Fibroblast of mammary gland (primary cell): ENCODE results near the gene DTYMK.

ENCODE experiments used
- DNase-seq: peaks from one replicate; pipeline ENCODE4 v3.0.0-alpha.2; 2010; ENCODE audit warnings: low read depth
- H3K4me3 ChIP-seq: 2 replicates; pipeline ENCODE4 v1.5.1; 2011; ENCODE audit warnings: low read depth, mild to moderate bottlenecking, low read length, moderate library complexity; ENCODE audit not compliant: control insufficient read depth
- TF ChIP-seq, protein P1 (sequence below): conservative IDR thresholded peaks from 2 replicates; pipeline ENCODE4 v1.5.1; 2011; ENCODE audit warnings: low read depth, low read length, inconsistent platforms; ENCODE audit not compliant: control insufficient read depth, insufficient read depth

The DTYMK gene

DNA sequence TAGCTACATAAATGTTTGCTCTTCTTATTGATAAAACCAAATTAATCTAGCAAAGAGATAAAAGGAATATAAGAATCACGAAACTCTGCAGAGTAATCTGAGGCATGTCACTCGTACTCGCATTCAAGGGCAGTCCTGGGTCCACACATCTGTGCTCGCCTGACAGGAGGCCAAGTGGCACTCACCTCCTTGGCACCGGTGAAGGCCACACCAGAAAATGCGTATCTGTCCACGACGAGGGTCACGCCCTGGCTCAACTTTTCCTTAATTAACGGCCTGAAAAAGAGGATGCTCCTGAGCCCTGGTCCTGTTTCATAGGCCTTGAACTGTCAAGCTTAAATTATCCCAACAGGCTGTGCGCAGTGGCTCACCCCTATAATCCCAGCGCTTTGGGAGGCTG, 6.6 kb downstream of the DTYMK start:
- no peak overlapping the region for H3K4me3 ChIP-seq
- TF ChIP-seq, protein P1, sequence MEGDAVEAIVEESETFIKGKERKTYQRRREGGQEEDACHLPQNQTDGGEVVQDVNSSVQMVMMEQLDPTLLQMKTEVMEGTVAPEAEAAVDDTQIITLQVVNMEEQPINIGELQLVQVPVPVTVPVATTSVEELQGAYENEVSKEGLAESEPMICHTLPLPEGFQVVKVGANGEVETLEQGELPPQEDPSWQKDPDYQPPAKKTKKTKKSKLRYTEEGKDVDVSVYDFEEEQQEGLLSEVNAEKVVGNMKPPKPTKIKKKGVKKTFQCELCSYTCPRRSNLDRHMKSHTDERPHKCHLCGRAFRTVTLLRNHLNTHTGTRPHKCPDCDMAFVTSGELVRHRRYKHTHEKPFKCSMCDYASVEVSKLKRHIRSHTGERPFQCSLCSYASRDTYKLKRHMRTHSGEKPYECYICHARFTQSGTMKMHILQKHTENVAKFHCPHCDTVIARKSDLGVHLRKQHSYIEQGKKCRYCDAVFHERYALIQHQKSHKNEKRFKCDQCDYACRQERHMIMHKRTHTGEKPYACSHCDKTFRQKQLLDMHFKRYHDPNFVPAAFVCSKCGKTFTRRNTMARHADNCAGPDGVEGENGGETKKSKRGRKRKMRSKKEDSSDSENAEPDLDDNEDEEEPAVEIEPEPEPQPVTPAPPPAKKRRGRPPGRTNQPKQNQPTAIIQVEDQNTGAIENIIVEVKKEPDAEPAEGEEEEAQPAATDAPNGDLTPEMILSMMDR, result no peak
- DNase-seq, result no peak

DNA sequence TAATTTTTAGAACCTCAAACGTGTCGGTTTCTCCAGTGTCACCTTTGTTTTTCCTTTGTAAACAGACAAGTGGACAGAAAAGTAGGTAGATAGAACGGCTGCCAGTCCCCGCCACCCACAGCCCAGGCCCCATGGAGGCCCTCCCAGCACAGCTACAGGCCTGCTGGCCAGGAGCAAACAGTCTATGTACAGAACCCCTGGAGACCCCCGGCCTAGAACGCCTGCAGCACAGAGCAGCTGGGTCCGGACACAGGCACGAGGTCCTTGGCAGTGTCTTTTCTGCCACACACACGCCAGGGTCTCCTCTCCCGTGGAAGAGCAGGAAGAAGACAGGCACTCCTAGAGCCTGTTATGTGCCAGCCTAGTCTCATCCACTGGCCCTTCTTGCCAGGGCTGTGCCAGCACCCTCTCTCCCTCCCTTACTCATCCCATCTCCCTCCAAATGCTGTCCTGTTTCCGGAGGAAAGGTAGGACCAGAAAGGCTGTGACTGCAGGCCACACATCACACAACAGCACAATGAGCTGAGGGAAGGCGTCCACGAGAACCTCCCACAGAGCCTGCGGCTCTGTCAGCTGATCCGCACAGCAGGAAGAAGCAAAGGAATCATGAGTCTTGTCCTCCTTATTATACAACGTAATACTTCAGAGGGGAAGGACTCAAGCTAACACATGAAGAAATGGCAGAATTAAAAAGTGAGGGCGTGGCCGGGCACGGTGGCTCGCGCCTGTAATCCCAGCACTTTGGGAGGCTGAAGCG, 7.7 kb downstream of the DTYMK start:
- no peak for DNase-seq
- no peak overlapping the region for H3K4me3 ChIP-seq
- TF ChIP-seq, protein P1, result no peak

DNA sequence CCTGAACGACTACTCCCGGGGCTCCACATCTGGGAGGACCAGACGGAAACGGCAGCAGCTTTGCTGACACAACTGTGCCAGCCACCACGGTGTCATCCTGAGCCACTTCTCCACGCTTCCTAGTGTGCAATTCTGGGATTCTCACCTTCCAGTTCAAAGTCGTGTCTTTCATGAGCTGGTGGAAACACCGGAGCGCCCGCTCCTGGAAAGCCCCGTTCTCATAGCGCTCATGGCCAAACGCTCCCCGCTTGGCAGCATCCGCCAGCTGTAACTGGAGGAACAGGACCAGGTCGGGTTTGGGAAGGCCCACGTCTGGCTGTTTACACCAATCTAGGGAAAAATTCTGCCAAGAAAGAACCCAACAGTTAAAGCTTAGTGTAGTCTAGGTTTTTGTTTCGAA, 8.3 kb downstream of the DTYMK start:
- TF ChIP-seq, protein P1, result no peak
- no peak for DNase-seq

DNA sequence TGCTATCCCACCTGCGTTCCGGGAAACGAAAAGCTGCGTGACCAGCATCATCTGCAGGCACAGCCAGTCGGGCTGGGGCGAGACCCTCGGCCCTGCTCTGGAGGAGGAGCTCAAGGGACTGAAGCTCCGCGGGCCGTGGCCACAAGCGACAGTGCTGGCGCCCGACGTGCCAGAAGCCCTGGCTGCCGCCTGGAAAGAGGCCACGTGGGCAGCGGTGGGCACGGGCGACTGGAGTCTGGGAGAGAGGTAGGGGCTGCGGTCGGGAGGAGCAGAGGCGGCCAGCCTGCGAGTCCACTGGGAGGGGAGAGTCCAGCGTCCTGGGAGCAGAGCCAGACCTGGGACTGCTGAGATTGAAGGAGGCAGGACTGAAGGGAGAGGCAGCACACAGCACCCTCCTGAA, 9.2 kb downstream of the DTYMK start:
- no peak overlapping the region for H3K4me3 ChIP-seq
- DNase-seq, result no peak
- TF ChIP-seq, protein P1, result no peak

More for the DNA sequence above, 8.3 kb downstream of the DTYMK start:
- no peak overlapping the region for H3K4me3 ChIP-seq

DNA sequence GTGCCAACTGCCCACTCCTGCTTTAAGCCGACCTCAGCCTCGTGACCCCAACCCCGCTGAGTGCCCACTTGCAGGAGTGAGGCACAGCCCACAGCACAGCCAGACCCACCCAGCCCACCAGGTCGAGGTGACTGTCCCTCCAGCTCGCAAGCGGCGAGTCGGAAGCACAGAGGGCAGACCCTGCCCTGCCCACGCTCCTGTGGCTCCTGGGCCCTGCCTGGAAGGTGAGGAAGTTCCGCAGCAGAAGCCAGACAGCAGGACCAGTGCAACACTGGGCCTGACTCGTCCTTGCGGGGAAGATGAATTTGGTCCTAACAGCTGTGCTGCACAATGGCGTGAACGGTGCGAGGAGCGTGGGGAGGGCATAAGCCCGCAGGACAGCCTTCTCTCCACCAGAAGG, 9.9 kb downstream of the DTYMK start:
- no peak overlapping the region for H3K4me3 ChIP-seq
- TF ChIP-seq, protein P1, result no peak
- no peak for DNase-seq

DNA sequence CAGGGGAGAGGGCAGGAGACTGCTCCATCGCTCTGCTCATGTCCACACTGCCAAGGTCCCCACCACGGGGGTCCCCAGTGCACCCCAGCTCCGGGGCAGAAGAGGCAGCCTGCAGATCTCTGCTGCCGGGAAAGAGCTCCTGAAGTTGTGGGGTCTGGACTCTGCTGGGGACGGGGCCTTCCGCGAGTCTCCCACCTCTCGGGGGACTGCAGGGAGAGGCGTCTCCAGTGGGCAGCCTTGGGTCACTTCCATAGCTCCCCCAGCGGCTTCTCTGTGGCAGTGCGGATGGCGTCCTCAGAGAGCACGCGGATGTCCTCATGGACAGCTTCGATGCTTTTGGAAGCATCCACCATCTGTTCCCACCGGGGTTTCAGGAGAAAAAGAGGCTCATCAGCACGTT, 10.7 kb downstream of the DTYMK start:
- no peak overlapping the region for H3K4me3 ChIP-seq
- TF ChIP-seq, protein P1, result peak; percentile 16
- no peak for DNase-seq
